ENCODE data around the gene CYP4F3. TPM values are rescaled to one million over a fixed set of nuclear protein-coding genes. Genes with fewer than 3 reads are reported as not detected.

Gene CYP4F3
- total RNA-seq, 2 donors from 2014 or later = 0.12 TPM; not detected in 1

GRCh38 chr19:15618321-15618720 lies 22.4 kb upstream of the CYP4F3 start:
- H3K4me3 Mint-ChIP-seq = no peak overlapping the region
- peaks cover 5% of the 10 kb centered on the region for H3K9me3 Mint-ChIP-seq
- DNase-seq (ENCODE audit: low spot score) = no peak
- H3K36me3 Mint-ChIP-seq = no peaks in the 10 kb centered on the region
- peaks cover 5 to 7% of the 10 kb centered on the region in 2 donors for H3K4me1 Mint-ChIP-seq (ENCODE audit: low read depth in 2 of 2)
- ATAC-seq = no peak
- no peak overlapping the region for H3K27ac Mint-ChIP-seq
- peaks cover 26 to 27% of the 10 kb centered on the region in 2 donors for H3K27me3 Mint-ChIP-seq

DNA sequence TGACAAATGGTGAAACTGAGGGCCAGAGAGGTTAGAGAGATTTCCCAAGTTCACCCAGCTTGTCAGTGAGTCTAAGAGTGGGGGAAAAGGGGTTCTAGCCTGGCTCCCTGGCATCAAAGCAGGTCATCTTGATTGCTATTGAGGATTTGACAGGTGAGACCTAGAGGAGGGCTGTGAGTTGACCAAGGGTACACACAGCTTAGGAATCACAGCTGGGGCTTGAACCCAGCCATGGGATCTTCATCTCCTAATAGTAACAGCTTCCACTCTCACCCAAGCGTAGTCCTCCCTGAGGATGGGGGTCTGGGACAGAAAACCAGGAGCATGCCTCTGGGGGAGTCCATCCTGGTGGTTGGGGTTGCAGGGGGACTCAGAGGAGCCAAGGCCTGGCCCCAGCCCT lies 18.9 kb upstream of the CYP4F3 start:
- H3K27ac Mint-ChIP-seq = no peak overlapping the region
- DNase-seq (ENCODE audit: low spot score) (no peak), ATAC-seq (no peak)
- H3K4me1 Mint-ChIP-seq (ENCODE audit: low read depth in 2 of 2) = no peaks in the 10 kb centered on the region
- no peaks in the 10 kb centered on the region for H3K9me3 Mint-ChIP-seq
- peaks cover 24 to 28% of the 10 kb centered on the region in 2 donors for H3K27me3 Mint-ChIP-seq
- no peaks in the 10 kb centered on the region for H3K36me3 Mint-ChIP-seq
- no peak overlapping the region for H3K4me3 Mint-ChIP-seq

- H3K36me3 Mint-ChIP-seq = no peaks in the 10 kb centered on the region
Measured at GRCh38 chr19:15622991-15623390, 17.7 kb upstream of the CYP4F3 start.

GRCh38 chr19:15623711-15624318 lies 16.9 kb upstream of the CYP4F3 start:
- DNase-seq (ENCODE audit: low spot score) = no peak
- H3K9me3 Mint-ChIP-seq = no peaks in the 10 kb centered on the region
- no peak for ATAC-seq
- no peaks in the 10 kb centered on the region for H3K4me1 Mint-ChIP-seq (ENCODE audit: low read depth in 2 of 2)
- no peak overlapping the region for H3K4me3 Mint-ChIP-seq
- no peaks in the 10 kb centered on the region for H3K36me3 Mint-ChIP-seq
- H3K27ac Mint-ChIP-seq = no peak overlapping the region
- H3K27me3 Mint-ChIP-seq = peaks cover 19 to 28% of the 10 kb centered on the region in 2 donors

More at GRCh38 chr19:15622991-15623390, 17.7 kb upstream of the CYP4F3 start:
- ATAC-seq (no peak), DNase-seq (ENCODE audit: low spot score) (no peak)
- no peak overlapping the region for H3K27ac Mint-ChIP-seq
- H3K9me3 Mint-ChIP-seq = no peaks in the 10 kb centered on the region
- peaks cover 21 to 28% of the 10 kb centered on the region in 2 donors for H3K27me3 Mint-ChIP-seq
- H3K4me1 Mint-ChIP-seq (ENCODE audit: low read depth in 2 of 2) = no peaks in the 10 kb centered on the region
- no peak overlapping the region for H3K4me3 Mint-ChIP-seq

DNA sequence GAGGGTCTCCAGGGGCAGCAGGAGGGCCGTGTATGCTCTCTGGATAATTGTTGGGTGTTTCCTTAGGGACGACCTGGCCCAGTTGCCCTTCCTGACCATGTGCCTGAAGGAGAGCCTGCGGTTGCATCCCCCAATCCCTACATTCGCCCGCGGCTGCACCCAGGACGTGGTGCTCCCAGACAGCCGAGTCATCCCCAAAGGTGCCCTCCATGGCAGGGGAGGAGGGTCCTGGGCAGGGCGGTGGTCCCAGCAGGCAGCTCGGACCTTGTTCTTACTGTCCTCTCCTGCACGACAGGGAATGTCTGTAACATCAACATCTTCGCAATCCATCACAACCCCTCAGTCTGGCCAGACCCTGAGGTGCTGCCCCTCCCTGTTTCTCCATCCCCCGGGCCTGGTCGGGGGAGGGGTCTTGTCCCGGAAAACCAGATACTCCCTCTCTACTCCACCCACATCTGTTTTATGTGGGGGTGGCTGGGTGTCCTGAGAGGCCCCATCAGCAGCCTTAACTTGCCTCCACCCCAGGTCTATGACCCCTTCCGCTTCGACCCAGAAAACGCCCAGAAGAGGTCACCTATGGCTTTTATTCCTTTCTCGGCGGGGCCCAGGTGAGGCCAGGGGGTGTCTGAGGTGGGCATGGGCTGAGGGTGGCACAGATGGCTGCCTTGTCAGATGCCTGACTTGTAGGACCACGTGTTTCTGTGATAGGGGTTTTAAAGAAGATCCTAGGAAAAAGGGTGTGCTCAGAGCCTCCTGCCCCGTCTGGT lies 12.3 kb upstream of the CYP4F3 start:
- no peak overlapping the region for H3K27ac Mint-ChIP-seq
- no peak for ATAC-seq
- H3K4me3 Mint-ChIP-seq = no peak overlapping the region
- peaks cover 10 to 11% of the 10 kb centered on the region in 2 donors for H3K27me3 Mint-ChIP-seq
- H3K9me3 Mint-ChIP-seq = no peaks in the 10 kb centered on the region
- peaks cover 4 to 6% of the 10 kb centered on the region in 2 donors for H3K4me1 Mint-ChIP-seq (ENCODE audit: low read depth in 2 of 2)
- no peaks in the 10 kb centered on the region for H3K36me3 Mint-ChIP-seq
- no peak for DNase-seq (ENCODE audit: low spot score)

DNA sequence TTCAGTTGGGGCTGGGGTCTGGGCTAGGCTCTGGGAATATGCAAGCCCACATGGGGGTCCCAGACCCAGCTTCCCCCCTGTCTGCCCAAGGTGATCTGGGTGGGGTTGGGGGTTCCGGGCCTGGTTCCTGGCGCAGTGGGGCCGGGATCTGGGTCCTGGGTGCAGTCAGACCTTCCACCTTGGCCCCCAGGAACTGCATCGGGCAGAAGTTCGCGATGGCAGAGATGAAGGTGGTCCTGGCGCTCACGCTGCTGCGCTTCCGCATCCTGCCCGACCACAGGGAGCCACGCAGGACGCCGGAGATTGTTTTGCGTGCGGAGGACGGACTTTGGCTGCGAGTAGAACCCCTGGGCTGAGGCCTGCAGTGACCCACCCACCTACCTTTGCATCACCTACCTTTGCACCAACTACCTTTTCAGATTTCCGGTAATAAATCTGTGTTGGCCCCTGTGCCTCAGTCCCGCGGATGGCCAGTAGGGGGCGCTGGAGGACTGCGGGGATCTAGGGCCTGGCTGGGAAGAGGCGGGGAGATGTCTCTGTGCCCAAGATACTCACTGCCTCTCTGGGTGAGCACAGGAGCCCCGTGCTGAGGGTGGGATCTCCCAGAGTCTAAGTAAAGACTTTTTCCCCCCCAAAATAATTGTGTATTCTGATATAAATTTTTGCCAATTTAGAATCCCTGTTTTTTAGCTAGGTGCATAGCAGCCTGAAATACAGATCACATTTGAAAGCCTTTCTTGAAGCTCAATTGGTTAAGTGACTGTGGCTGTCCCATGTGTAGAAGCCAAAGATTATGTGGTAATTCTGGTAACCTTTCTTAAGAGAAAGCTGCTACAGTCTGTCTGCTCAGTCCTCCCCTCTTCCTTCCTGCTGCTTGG lies 11.5 kb upstream of the CYP4F3 start:
- peak; percentile 79 for DNase-seq (ENCODE audit: low spot score)
- H3K27ac Mint-ChIP-seq = no peak overlapping the region
- peaks cover 4 to 6% of the 10 kb centered on the region in 2 donors for H3K4me1 Mint-ChIP-seq (ENCODE audit: low read depth in 2 of 2)
- no peak overlapping the region for H3K4me3 Mint-ChIP-seq
- H3K36me3 Mint-ChIP-seq = no peaks in the 10 kb centered on the region
- peak; percentile 71 to 83 for ATAC-seq
- H3K27me3 Mint-ChIP-seq = peaks cover 9 to 11% of the 10 kb centered on the region in 2 donors
- H3K9me3 Mint-ChIP-seq = no peaks in the 10 kb centered on the region

DNA sequence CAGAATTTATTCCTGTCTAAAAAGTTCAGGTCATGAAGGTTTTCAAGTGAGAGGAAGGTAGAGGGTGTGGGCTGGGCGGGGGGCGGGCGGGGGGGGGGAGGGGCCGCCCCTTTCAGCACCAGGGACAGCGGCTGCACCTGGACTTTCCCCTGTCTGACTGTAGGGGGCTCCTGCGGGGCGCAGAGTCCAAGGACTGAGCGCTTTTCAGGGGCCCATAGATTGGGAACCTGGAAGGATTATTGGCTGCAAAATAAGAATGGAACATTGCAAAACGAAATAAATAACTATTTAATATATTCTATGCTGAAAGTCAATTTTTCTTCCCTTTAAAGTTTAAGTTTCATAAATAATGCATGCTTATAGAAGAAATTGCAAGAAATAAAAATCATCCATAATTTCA lies 8.9 kb upstream of the CYP4F3 start:
- Mint-ChIP-seq H3K4me1 (ENCODE audit: low read depth in 2 of 2) (peaks cover 4 to 6% of the 10 kb centered on the region in 2 donors), H3K27ac (no peak overlapping the region), H3K9me3 (no peaks in the 10 kb centered on the region), H3K36me3 (no peaks in the 10 kb centered on the region), H3K4me3 (no peak overlapping the region), H3K27me3 (peaks cover 10% of the 10 kb centered on the region in 2 donors)
- no peak for DNase-seq (ENCODE audit: low spot score)
- no peak for ATAC-seq

- Mint-ChIP-seq H3K36me3 (no peaks in the 10 kb centered on the region), H3K27ac (no peak overlapping the region), H3K4me3 (no peak overlapping the region), H3K4me1 (ENCODE audit: low read depth in 2 of 2) (peaks cover 4 to 6% of the 10 kb centered on the region in 2 donors), H3K9me3 (no peaks in the 10 kb centered on the region), H3K27me3 (peaks cover 13 to 16% of the 10 kb centered on the region in 2 donors)
- DNase-seq (ENCODE audit: low spot score) (no peak), ATAC-seq (no peak)
Measured at GRCh38 chr19:15633082-15633835, 7.4 kb upstream of the CYP4F3 start.

- H3K36me3 Mint-ChIP-seq = no peaks in the 10 kb centered on the region
- H3K4me3 Mint-ChIP-seq = no peak overlapping the region
- peaks cover 4 to 6% of the 10 kb centered on the region in 2 donors for H3K4me1 Mint-ChIP-seq (ENCODE audit: low read depth in 2 of 2)
- H3K27ac Mint-ChIP-seq = no peak overlapping the region
- ATAC-seq (no peak), DNase-seq (ENCODE audit: low spot score) (no peak)
- H3K27me3 Mint-ChIP-seq = peaks cover 13 to 16% of the 10 kb centered on the region in 2 donors
- H3K9me3 Mint-ChIP-seq = no peaks in the 10 kb centered on the region
Measured at GRCh38 chr19:15634105-15634504, 6.6 kb upstream of the CYP4F3 start.

DNA sequence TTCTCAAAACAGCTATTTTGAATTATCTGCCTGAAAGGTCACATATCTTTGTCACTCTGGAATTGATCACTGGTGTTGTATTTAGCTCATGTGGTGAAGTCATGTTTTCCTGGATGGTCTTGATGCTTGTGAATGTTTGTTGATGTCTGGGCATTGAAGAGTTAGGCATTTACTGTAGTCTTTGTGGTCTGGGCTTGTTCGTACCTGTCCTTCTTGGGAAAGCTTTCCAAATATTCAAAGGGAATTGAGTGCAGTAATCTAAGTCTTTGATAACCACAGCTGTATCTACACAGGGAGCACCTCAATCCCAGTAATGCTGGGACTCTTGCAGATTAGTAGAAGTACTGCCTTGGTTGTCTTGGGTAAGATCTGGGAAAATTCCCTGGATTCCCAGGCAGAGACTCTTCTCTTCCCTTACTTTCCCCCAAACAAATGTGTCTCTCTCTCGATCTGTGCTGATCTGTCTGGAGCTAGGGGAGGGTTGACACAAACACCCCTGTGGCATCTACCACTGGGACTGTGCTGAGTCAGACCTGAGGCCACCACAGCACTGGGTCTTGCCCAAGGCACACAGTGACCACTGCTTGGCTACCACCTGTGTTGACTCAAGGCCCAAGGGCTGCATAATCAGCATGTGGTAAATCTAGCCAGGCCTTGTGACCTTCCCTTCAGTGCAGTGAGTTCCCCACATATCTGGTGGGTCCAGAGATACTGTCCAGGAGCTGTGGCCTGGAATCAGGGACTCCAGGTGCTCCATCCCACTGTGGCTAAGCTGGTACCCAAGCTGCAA lies 5.5 kb upstream of the CYP4F3 start:
- Mint-ChIP-seq H3K4me3 (no peak overlapping the region), H3K9me3 (no peaks in the 10 kb centered on the region), H3K4me1 (ENCODE audit: low read depth in 2 of 2) (peaks cover 4 to 6% of the 10 kb centered on the region in 2 donors), H3K27ac (peak overlapping the region in 1 of 2 donors; percentile 35), H3K27me3 (peaks cover 13 to 16% of the 10 kb centered on the region in 2 donors), H3K36me3 (no peaks in the 10 kb centered on the region)
- ATAC-seq (peak in 1 of 2 donors; percentile 67), DNase-seq (ENCODE audit: low spot score) (no peak)

- Mint-ChIP-seq H3K4me3 (no peak overlapping the region), H3K9me3 (no peaks in the 10 kb centered on the region), H3K27me3 (peaks cover 12 to 16% of the 10 kb centered on the region in 2 donors), H3K27ac (peak overlapping the region in 1 of 2 donors; percentile 35), H3K4me1 (ENCODE audit: low read depth in 2 of 2) (peaks cover 4 to 6% of the 10 kb centered on the region in 2 donors), H3K36me3 (no peaks in the 10 kb centered on the region)
- no peak for DNase-seq (ENCODE audit: low spot score)
- no peak for ATAC-seq
Measured at GRCh38 chr19:15636026-15636425, 4.7 kb upstream of the CYP4F3 start.

DNA sequence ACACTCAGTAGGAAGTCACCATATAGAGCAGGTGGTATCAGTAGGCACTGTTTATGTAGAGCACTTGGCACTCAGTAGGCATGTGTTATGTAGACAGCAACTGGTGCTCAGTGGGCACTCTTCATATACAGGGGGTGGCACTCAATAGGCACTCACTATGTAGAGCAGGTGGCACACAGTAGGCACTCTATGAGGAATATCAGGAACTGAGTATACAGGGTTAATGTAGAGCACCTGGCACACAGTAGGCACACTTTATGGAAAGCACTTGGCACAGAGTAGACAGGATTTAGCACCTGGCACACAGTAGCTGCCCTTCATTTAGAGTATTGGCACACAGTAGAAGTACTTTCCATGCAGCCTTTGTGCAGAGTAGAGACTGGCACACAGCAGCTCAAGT lies 1.1 kb upstream of the CYP4F3 start:
- Mint-ChIP-seq H3K4me3 (no peak overlapping the region), H3K27ac (no peak overlapping the region), H3K4me1 (ENCODE audit: low read depth in 2 of 2) (no peaks in the 10 kb centered on the region), H3K36me3 (no peaks in the 10 kb centered on the region), H3K9me3 (no peaks in the 10 kb centered on the region), H3K27me3 (peaks cover 13 to 14% of the 10 kb centered on the region in 2 donors)
- DNase-seq (ENCODE audit: low spot score) (no peak), ATAC-seq (no peak)

Data from natural killer cell treated with Interleukin-12 subunit alpha and Interleukin-12 subunit beta and Interleukin-15 and Interleukin-18, amount 100 ng/mL, for 72 hours (primary cell).